ENCODE data around the gene CHN1.

Gene CHN1

DNA sequence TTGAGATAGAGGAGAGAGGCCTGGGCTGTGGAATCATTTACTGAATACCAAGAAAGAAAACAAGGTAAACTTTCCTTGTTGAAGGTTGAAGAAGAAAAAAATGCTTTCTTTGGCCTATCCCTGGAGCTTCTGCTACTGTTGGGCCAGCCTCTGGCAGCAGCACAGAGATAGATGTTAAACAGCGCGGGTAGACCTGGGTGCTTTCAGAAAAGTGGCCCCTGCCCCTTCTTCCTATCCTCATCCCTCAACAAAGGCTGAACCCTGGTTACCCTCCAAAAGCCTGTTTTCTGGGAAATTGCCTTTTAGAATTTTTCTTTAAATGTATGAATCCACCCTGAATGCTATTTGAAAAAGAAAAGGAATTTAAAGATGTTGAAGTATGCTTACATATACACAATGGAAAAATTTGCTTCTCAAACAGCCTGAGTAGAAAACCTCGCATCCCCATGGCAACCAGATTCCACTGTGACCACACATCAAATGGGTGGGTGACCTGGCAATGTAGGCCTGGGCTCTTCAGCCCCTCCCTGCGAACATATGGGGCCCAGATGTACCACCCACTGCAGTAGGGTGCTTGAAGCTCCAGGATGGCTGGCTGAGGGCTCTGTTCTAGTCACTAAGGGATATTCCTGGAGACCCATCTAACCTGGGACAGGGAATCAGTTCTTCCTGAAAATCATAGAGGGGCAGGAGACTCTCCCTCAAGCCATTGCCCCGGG, 217.5 kb downstream of the CHN1 start:
- peak; percentile 72 for DNase-seq (ENCODE audit: low read depth, low spot score)

DNA sequence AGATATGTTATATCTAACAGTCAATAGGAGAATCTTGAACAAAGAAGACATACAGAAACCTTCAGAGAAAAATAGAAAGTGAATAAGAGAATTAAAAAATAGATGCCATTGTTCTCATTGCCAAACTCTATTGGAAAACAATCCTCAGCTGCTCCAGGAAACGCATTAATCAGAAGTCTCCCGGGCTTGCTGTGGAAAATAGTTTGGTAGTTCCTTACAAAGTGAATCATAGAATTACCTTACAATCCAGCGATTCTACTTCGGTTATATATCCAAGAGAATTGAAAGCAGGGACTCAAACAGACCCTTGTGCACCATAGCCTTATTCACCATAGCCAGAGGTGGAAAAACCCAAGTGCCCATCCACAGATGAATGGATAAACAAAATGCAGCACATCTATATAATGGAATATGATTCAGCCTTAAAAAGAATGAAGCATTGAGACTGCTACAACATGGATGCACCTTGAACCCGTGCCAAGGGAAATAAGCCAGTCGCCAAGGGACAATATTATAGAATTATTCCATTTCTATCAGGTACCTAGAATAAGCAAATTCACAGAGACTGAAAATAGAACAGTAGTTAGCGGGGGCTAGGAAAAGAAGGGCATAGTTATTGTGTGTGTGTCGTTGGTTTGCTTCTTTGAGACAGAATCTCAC, 219.0 kb downstream of the CHN1 start:
- DNase-seq (ENCODE audit: low read depth, low spot score), result no peak

- DNase-seq (ENCODE audit: low read depth, low spot score), result no peak
These were observed 219.7 kb downstream of the CHN1 start for GRCh38 chr2:174785481-174785880.

DNA sequence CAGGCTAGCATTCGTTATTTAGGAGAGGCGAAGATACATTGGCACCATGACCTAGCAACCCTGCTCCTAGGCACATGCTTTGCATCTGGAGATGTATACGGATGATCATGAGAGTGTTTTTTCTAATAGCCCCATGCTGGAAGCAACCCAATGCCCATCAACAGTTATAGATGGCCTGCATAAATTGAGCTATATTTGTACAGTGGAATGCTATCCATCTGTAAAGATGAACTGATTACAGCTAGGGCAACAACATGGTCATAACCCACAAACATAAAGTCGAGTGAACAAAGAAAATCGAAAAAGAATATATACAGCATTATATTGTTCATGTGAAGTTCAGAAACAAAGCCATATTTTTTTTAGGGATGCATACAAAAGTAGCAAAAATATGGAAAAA, 220.3 kb downstream of the CHN1 start:
- DNase-seq (ENCODE audit: low read depth, low spot score), result no peak

- DNase-seq (ENCODE audit: low read depth, low spot score), result no peak
These were observed 220.9 kb downstream of the CHN1 start for GRCh38 chr2:174784316-174784715.

GRCh38 chr2:174781996-174782395, 223.2 kb downstream of the CHN1 start:
- no peak for DNase-seq (ENCODE audit: low read depth, low spot score)

DNA sequence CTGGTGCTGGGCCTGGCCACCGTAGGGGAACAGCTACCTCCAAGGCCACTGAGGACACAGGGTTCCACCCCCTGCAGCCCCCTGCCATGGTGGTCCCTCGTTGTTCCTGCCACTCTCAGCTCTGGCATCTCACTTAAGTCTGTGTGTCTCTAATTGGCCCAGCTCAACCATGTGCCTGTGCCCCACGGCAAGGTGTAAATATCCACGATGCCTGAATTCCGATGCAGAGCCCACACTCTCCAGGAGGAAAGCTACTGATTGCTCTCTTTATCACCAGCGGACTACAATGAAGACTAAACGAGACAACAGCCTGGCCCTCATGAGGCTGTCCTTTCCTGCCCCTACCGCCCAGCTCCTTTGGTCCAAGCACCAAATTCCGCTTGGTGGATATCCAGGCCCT, 223.9 kb downstream of the CHN1 start:
- no peak for DNase-seq (ENCODE audit: low read depth, low spot score)

DNA sequence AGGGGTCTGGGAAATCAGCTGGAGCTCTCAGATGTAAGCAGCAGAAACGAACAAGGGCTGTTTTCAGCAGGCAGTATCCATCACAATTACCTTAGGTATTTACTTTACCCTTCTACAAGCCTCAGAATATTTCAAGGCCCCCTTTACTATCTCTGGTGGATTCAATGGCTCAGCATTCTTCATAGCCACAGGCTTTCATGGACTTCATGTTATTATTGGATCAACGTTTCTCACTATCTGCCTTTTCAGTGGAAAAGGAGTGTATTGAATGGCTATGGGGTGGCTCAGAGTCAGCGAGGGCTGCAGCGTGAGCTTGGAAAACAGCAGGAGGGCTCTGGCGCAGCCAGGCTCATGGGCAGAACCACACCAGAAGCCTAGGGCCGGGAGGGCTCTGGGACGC, 224.3 kb downstream of the CHN1 start:
- DNase-seq (ENCODE audit: low read depth, low spot score), result peak; percentile 32

DNA sequence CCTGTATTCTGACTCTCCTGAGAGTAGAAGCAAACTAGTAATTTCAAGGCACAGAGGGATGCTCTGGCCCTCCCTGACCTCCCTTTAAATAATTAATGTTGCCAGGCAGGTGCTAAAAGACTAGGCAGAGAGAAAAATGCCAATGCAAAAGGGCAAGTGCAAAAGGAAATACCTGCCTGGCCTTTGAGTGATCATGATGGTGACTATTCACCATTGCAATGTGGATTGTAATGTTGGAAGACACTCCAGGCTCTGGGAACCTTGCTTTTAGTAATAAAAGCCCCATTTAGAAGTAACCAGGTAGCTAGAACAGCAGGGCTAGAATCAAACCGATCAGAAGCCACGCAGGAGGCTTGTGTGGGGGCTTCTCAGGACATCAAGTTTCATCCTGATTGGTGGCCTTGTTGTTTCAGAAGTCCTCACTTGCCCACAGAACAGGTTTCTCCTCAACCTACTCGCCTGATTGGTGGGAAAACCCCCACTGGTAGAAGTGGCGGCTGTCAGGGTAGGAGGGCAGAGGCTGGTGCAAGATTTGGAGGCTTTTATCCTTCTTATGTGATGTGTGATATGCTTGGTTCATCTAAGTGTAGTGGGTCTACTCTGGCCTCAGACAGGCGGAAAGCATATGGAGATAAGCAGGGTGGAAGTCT, 224.9 kb downstream of the CHN1 start:
- DNase-seq (ENCODE audit: low read depth, low spot score), result no peak

GRCh38 chr2:174779361-174779928, 225.7 kb downstream of the CHN1 start:
- DNase-seq (ENCODE audit: low read depth, low spot score), result no peak

GRCh38 chr2:174778085-174778981, 226.8 kb downstream of the CHN1 start:
- DNase-seq (ENCODE audit: low read depth, low spot score), result no peak

- DNase-seq (ENCODE audit: low read depth, low spot score), result peak; percentile 39
These were observed 227.7 kb downstream of the CHN1 start for GRCh38 chr2:174777347-174778084.

DNA sequence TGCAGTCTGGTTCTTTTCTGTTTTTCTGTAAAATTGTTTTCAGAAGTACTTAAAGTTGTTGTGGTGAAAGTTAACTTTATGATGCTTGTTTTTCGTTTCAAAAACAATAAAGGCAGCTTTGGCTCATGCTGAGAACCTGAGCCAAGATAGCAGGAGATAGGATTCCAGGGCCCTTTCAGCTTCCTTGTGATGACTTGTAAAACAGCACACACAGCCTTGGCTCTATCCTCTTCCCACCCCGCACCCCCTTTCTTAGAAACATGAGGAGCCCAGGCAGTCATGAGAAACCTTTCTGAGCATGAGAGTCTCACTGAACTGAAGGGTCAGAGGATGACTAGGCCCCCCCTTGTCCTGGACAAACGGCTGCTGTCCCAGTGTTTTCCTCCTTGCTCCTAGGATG, 228.5 kb downstream of the CHN1 start:
- DNase-seq (ENCODE audit: low read depth, low spot score), result no peak

GRCh38 chr2:174776223-174776622, 229.0 kb downstream of the CHN1 start:
- peak; percentile 56 for DNase-seq (ENCODE audit: low read depth, low spot score)

DNA sequence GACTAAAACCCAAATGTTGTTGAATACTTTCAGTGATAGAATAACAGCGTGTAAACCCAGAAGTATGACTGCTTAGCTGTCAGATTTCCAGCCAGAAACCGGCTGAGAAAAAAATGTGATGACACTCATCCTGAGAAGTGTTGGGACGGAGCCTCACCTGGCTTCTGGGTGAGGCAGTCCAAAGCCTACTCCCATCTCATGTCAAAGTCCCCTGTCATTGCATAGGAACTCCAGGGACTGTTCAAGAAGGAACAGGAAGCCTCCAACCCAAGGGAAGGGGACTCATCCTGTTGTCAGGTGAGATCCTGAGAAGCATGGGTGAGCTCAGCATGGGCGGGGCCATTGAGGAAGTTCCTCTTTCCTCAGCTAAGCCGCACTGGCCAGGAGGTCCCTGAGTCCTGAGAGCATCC, 229.6 kb downstream of the CHN1 start:
- DNase-seq (ENCODE audit: low read depth, low spot score), result no peak

DNA sequence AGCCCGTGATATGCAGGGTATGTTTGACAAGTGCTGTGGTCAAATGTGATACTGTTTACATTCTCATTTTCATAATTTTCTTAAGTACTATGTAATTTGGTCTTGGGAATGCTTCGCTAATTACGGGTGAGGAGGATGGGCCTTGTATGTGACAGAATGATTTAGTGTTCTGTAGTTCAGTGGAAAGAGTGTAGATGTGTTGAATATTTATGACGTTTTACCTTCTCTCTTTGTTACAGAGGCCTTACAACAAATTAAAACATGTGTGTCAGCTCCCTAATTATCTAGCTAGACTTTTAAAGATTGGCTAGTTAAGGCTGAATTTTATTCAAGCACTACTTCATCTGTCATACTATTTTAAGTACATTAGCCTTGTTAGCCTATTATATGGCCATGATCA, 230.3 kb downstream of the CHN1 start:
- DNase-seq (ENCODE audit: low read depth, low spot score), result no peak

- DNase-seq (ENCODE audit: low read depth, low spot score), result no peak
These were observed 232.0 kb downstream of the CHN1 start for GRCh38 chr2:174773215-174773614.

DNA sequence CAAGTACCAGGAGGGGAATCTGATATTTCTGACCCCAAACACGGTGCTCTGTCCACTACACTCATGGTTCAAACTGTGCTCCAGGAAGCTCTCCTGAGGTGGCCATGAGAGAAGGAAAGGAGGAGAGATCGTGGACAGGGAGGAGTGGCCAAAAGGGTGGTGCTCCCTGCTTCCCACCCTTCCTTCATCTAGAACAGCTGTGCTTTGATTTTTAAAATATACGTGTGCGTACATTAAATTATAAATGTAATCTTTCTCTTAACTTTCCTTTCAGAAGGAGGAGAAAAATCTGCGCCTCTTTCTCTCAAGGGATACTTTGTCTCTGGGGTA, 232.7 kb downstream of the CHN1 start:
- DNase-seq (ENCODE audit: low read depth, low spot score), result no peak

GRCh38 chr2:174771631-174772471, 233.3 kb downstream of the CHN1 start:
- peak; percentile 94 for DNase-seq (ENCODE audit: low read depth, low spot score)

DNA sequence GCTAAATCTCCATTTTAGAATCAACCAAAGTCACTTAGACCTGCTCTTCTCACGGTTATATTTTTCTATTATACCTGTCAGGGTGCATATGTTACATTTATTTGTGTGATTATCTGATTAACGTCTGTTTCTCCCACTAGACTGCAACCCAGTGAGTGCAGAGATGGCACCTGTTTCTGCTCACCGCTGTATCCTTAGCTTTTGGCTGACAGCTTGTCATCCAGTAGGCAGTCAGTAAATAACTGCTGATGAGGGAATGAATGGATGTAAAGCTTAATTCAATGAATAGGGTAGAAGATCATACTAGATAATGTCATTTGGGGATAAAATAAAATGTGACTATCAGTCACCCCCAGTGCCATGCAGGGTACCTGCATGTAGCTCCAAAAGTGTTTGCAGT, 234.0 kb downstream of the CHN1 start:
- no peak for DNase-seq (ENCODE audit: low read depth, low spot score)
